Measurements from ENCODE around the gene SRSF6. TPM values are rescaled to one million over a fixed set of nuclear protein-coding genes. Genes with fewer than 3 reads are reported as not detected.

Gene SRSF6
- 242 TPM for total RNA-seq (2021; ENCODE audit: unreplicated experiment)
- 106 and 122 TPM in 2 replicates for polyA plus RNA-seq (2012)
- percentile 99 among the genes with signal in this experiment for Bru-seq, nascent RNA
- percentile 100 among the genes with signal in this experiment for BruChase-seq, experiment 1, labeled RNA remaining after a 6-hour chase
- percentile 100 among the genes with signal in this experiment for BruChase-seq, experiment 2, labeled RNA remaining after a 2-hour chase
- long read RNA-seq, full-length matches to known transcripts: 379 of 464 reads
- long read RNA-seq, partial matches to known transcripts: 19 of 464 reads
- long read RNA-seq, other reads (novel, unspliced or antisense): 66 of 464 reads

- Histone ChIP-seq H3K4me3 (replicated peaks in 1 of 2; ENCODE audit: low read depth in 1 of 2, low read length in 2 of 2) (peak within 1 kb of the TSS; percentile 82 to 83), H3K9ac (ENCODE audit: low read length) (peak within 1 kb of the TSS; percentile 99), H3K4me1 (ENCODE audit: control insufficient read depth in 1 of 2, insufficient read depth in 2 of 2, low read length in 2 of 2) (peaks cover 5 to 15% of the 10 kb centered on the region in 2 experiments; a peak in 3 of 4 replicates), H3K36me3 (ENCODE audit: control insufficient read depth in 1 of 2, insufficient read depth in 2 of 2, low read length in 2 of 2) (peaks cover 37 to 39% of the 10 kb centered on the region in 2 experiments), H3K4me2 (ENCODE audit: low read length) (peak within 1 kb of the TSS; percentile 86), H3K79me2 (ENCODE audit: insufficient read depth, low read length) (peaks cover 50% of the 10 kb centered on the region), H2AFZ (ENCODE audit: low read depth, low read length, poor library complexity, severe bottlenecking) (peak within 1 kb of the TSS; percentile 75), H3K27ac (ENCODE audit: low read depth, low read length) (peak within 1 kb of the TSS; percentile 100), H3K27me3 (ENCODE audit: insufficient read depth, low read length) (no peaks in the 10 kb centered on the region), H3K9me2 (ENCODE audit: insufficient read depth) (no peaks in the 10 kb centered on the region), H4K20me1 (ENCODE audit: insufficient read depth) (peaks cover 30% of the 10 kb centered on the region), H3K9me3 (ENCODE audit: control insufficient read depth in 1 of 2, insufficient read depth in 1 of 2, low read depth in 1 of 2, low read length in 2 of 2) (no peaks in the 10 kb centered on the region)
- intact Hi-C loops (cut with micrococcal nuclease): loop anchor here (2.0 kb wide), 1 partner anchor 57 kb away; no protein-coding TSS in a partner anchor
- ATAC-seq (peak; percentile 88), DNase-seq (ENCODE audit: low read depth, low spot score) (peak; percentile 75)
- no TSS peak for BruUV-seq (replicated peaks)
- CTCF ChIA-PET: interaction anchor here (2.3 kb wide), 1 partner anchor 9 kb away, joined by 20 read pairs; no protein-coding TSS in a partner anchor
- RAD21 ChIA-PET (ENCODE audit: low non-redundant PET in 1 of 2, low total read pairs in 2 of 2, uncharacterized antibody in 2 of 2, unreplicated experiment in 2 of 2): no interaction called here
- TF ChIP-seq SP1 (IDR thresholded peaks at IDR 0.05; ENCODE audit: low read depth): peak; percentile 32
- peak; percentile 97 for TF ChIP-seq MAX (IDR thresholded peaks at IDR 0.05)
- TF ChIP-seq POLR2A (IDR thresholded peaks at IDR 0.05; ENCODE audit: borderline replicate concordance, extremely low read depth, insufficient read depth, insufficient read length): peak; percentile 97
- no peak for TF ChIP-seq FOSL1 (IDR thresholded peaks at IDR 0.05; ENCODE audit: low read depth)
- TF ChIP-seq ZBTB33 (IDR thresholded peaks at IDR 0.05; ENCODE audit: extremely low read depth, insufficient replicate concordance, low read length): peak; percentile 32
- TF ChIP-seq POLR2AphosphoS5 (IDR thresholded peaks at IDR 0.05; ENCODE audit: low read depth, low read length): peak; percentile 99
- TF ChIP-seq RAD21 (IDR thresholded peaks at IDR 0.05; ENCODE audit: low read depth): no peak
- no peak for TF ChIP-seq REST (IDR thresholded peaks at IDR 0.05; ENCODE audit: low read depth)
- peak; percentile 67; the same call in 1 of the 2 replicates for TF ChIP-seq SIN3A (IDR thresholded peaks at IDR 0.05; ENCODE audit: low read depth)
- TF ChIP-seq EGR1 (IDR thresholded peaks at IDR 0.05; ENCODE audit: low read depth): peak; percentile 66
- 0 out of 2 replicates have a peak, but pooled peaks have one; percentile 54 for TF ChIP-seq CBX3 (IDR thresholded peaks at IDR 0.05; ENCODE audit: low read depth)
- peak; percentile 98 for TF ChIP-seq ZFX (IDR thresholded peaks at IDR 0.05)
- TF ChIP-seq YY1 (IDR thresholded peaks at IDR 0.05; ENCODE audit: extremely low read depth, insufficient replicate concordance, low read depth, low read length): peak; percentile 92
- no peak for TF ChIP-seq JUND (IDR thresholded peaks at IDR 0.05)
- POLR2A ChIA-PET: interaction anchor here (0.5 to 3.6 kb wide), 29 partner anchors 9 to 904 kb away, joined by 3 to 22 read pairs (median 4); partner anchors contain the start of genes IFT52 and L3MBTL1
Observed at GRCh38 chr20:43457640-43458421, at the start of gene SRSF6. TSS of gene SRSF6 (plus strand) at chr20:43457896. CDS start at chr20:43458034, 138 bp downstream.

Data from HCT116 (cell line).